ENCODE data around the gene LPP. TPM values are rescaled to one million over a fixed set of nuclear protein-coding genes. Genes with fewer than 3 reads are reported as not detected.
A peak's percentile ranks its signal among the peaks of the same experiment; 100 is the strongest.

Gene LPP
- total and polyA plus RNA-seq, 8 donors = 23.1 to 220 (median 26.7) TPM

- TF ChIP-seq, protein P1, sequence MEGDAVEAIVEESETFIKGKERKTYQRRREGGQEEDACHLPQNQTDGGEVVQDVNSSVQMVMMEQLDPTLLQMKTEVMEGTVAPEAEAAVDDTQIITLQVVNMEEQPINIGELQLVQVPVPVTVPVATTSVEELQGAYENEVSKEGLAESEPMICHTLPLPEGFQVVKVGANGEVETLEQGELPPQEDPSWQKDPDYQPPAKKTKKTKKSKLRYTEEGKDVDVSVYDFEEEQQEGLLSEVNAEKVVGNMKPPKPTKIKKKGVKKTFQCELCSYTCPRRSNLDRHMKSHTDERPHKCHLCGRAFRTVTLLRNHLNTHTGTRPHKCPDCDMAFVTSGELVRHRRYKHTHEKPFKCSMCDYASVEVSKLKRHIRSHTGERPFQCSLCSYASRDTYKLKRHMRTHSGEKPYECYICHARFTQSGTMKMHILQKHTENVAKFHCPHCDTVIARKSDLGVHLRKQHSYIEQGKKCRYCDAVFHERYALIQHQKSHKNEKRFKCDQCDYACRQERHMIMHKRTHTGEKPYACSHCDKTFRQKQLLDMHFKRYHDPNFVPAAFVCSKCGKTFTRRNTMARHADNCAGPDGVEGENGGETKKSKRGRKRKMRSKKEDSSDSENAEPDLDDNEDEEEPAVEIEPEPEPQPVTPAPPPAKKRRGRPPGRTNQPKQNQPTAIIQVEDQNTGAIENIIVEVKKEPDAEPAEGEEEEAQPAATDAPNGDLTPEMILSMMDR (IDR thresholded peaks at IDR 0.05) = no peak
Observed at GRCh38 chr3:188286087-188286513, 132.1 kb downstream of the LPP start.

GRCh38 chr3:188287339-188287738, 133.4 kb downstream of the LPP start:
- Histone ChIP-seq H3K4me1 (peaks cover 20 to 47% of the 10 kb centered on the region in 2 donors), H3K36me3 (no peaks in the 10 kb centered on the region), H3K27me3 (no peaks in the 10 kb centered on the region), H3K9me3 (no peaks in the 10 kb centered on the region), H3K4me3 (no peak overlapping the region), H3K27ac (no peak overlapping the region)
- no peak for ATAC-seq
- DNase-seq = no peak
- TF ChIP-seq, protein P1 (IDR thresholded peaks at IDR 0.05) = no peak
- intact Hi-C loops (cut with DNase I) = no loop called here

More at GRCh38 chr3:188286087-188286513, 132.1 kb downstream of the LPP start:
- no peaks in the 10 kb centered on the region for H3K9me3 ChIP-seq
- no peaks in the 10 kb centered on the region for H3K36me3 ChIP-seq
- intact Hi-C loops (cut with DNase I) = no loop called here
- H3K27me3 ChIP-seq = no peaks in the 10 kb centered on the region
- peak overlapping the region; percentile 45 to 47 for H3K27ac ChIP-seq
- peak; percentile 61 for ATAC-seq
- H3K4me3 ChIP-seq = no peak overlapping the region
- peaks cover 20 to 43% of the 10 kb centered on the region in 2 donors for H3K4me1 ChIP-seq
- DNase-seq = no peak

- intact Hi-C loops (cut with DNase I) = no loop called here
- Histone ChIP-seq H3K4me3 (no peak overlapping the region), H3K9me3 (no peaks in the 10 kb centered on the region), H3K27me3 (no peaks in the 10 kb centered on the region), H3K4me1 (peaks cover 18 to 41% of the 10 kb centered on the region in 2 donors), H3K27ac (no peak overlapping the region), H3K36me3 (no peaks in the 10 kb centered on the region)
- TF ChIP-seq, protein P1 (IDR thresholded peaks at IDR 0.05) = no peak
- no peak for ATAC-seq
- no peak for DNase-seq
Observed at GRCh38 chr3:188287762-188288505, 134.0 kb downstream of the LPP start.

- intact Hi-C loops (cut with DNase I) = no loop called here
- Histone ChIP-seq H3K4me3 (no peak overlapping the region), H3K27me3 (no peaks in the 10 kb centered on the region), H3K36me3 (no peaks in the 10 kb centered on the region), H3K9me3 (no peaks in the 10 kb centered on the region), H3K4me1 (peaks cover 32 to 45% of the 10 kb centered on the region in 2 donors), H3K27ac (no peak overlapping the region)
- DNase-seq = no peak
- TF ChIP-seq, protein P1 (IDR thresholded peaks at IDR 0.05) = no peak
- ATAC-seq = no peak
Observed at GRCh38 chr3:188292251-188292650, 138.3 kb downstream of the LPP start.

GRCh38 chr3:188292827-188293226, 138.9 kb downstream of the LPP start:
- H3K27me3 ChIP-seq = no peaks in the 10 kb centered on the region
- intact Hi-C loops (cut with DNase I) = no loop called here
- H3K36me3 ChIP-seq = no peaks in the 10 kb centered on the region
- DNase-seq (no peak), ATAC-seq (no peak)
- no peak overlapping the region for H3K4me3 ChIP-seq
- peaks cover 31 to 50% of the 10 kb centered on the region in 2 donors for H3K4me1 ChIP-seq
- TF ChIP-seq, protein P1 (IDR thresholded peaks at IDR 0.05) = no peak
- no peak overlapping the region for H3K27ac ChIP-seq
- H3K9me3 ChIP-seq = no peaks in the 10 kb centered on the region

Measured in left lung (tissue), 10 donors.